ENCODE measurements around the gene ADCY9. TPM values are rescaled to one million over a fixed set of nuclear protein-coding genes. Genes with fewer than 3 reads are reported as not detected.
"Not testable (repeated sequence)": the region's sequence is repeated elsewhere in the genome, so short reads cannot be mapped to it uniquely, and the experiment has no call there.

ADCY9 gene
- total and polyA plus RNA-seq, 4 donors = 7.9 to 40.1 (median 24.7) TPM

DNA sequence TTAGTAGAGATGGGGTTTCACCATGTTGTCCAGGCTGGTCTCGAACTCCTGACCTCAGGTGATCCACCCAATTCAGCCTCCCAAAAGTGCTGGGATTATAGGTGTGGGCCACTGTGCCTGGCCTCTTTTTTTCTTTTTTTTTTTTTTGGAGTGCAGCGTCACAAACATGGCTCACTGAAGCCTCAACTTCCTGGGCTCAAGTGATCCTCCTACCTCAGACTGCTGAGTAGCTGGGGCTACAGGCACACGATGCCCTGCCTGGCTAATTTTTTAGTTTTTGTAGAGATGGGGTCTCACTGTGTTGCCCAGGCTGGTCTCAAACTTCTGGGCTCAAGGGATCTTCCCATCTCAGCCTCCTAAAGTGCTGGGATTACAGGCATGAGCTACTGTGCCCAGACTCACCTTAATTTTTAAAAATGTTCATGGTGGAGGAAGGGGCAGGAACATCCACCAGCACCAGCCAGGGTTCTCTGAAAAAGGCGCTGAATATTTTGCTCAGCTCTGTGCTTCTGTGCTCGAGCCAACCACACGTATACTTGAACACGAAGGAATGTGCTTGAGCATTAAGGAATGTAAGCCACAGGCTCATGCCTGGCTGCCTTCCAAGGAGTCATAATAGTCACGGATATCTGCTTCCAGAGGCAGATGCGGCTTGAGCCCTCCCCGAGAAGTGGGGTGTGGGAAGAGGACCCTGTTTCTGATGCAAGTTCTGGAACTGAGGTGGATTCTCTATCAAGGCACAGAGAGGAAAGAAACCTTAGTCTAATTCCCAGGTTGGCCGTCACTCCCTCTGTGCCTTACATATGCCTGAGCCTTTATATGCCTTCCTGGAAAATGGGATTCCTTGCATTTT, 170.3 kb downstream of the ADCY9 start:
- H3K36me3 ChIP-seq (ENCODE audit: control insufficient read depth in 1 of 2, insufficient read depth in 2 of 2, low read length in 1 of 2) = no peaks in the 10 kb centered on the region
- no peak for ATAC-seq (ENCODE audit: low FRiP score)
- whole genome bisulfite sequencing, 2 donors = 15 to 18% methylated on average over 11 of the region's 11 CpGs
- peak in 1 of 2 donors; percentile 79 for DNase-seq
- H3K9me3 ChIP-seq (ENCODE audit: control insufficient read depth, low read length) = no peaks in the 10 kb centered on the region
- intact Hi-C loops (cut with DNase I) = no loop called here
- H3K27me3 ChIP-seq (ENCODE audit: control insufficient read depth in 1 of 2, insufficient read depth in 2 of 2, low read length in 1 of 2) = no peaks in the 10 kb centered on the region
- no peak overlapping the region for H3K4me3 ChIP-seq (ENCODE audit: low read length in 2 of 2)
- H3K4me1 ChIP-seq (ENCODE audit: control insufficient read depth in 1 of 2, insufficient read depth in 2 of 2, low read length in 2 of 2) = peaks cover 0 to 2% of the 10 kb centered on the region in 2 donors
- H3K27ac ChIP-seq (ENCODE audit: low read depth in 1 of 2, low read length in 2 of 2) = peak overlapping the region; percentile 52 to 78

DNA sequence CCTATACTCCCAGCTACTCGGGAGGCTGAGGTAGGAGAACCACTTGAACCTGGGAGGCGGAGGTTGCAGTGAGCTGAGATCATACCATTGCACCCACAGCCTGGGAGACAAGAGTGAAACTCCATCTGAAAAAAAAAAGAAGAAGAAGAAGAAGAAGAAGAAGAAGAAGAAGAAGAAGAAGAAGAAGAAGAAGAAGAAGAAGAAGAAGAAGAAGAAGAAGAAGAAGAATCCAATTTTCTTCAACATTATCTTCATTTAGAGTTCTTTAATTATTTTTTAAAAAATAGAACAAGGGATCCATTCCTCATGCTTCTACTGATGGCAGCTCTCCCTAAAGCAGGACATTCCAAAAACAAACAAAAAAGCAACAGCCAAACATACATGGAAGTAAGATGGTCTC, 171.8 kb downstream of the ADCY9 start:
- H3K27ac ChIP-seq (ENCODE audit: low read depth in 1 of 2, low read length in 2 of 2); ATAC-seq (ENCODE audit: low FRiP score); DNase-seq; H3K4me1 ChIP-seq (ENCODE audit: control insufficient read depth in 1 of 2, insufficient read depth in 2 of 2, low read length in 2 of 2); H3K27me3 ChIP-seq (ENCODE audit: control insufficient read depth in 1 of 2, insufficient read depth in 2 of 2, low read length in 1 of 2); H3K9me3 ChIP-seq (ENCODE audit: control insufficient read depth, low read length); H3K4me3 ChIP-seq (ENCODE audit: low read length in 2 of 2); H3K36me3 ChIP-seq (ENCODE audit: control insufficient read depth in 1 of 2, insufficient read depth in 2 of 2, low read length in 1 of 2); intact Hi-C loops (cut with DNase I): not testable (repeated sequence)
- 99 to 100% methylated on average over 2 of the region's 2 CpGs for WGBS, 2 donors

DNA sequence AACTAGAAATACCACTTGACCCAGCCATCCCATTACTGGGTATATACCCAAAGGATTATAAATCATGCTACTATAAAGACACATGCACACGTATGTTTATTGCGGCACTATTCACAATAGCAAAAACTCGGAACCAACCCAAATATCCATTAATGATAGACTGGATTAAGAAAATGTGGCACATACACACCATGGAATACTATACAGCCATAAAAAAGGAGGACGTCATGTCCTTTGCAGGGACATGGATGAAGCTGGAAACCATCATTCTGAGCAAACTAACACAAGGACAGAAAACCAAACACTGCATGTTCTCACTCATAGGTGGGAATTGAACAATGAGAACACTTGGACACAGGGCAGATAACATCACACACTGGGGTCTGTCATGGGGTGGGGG, 174.1 kb downstream of the ADCY9 start:
- 86 to 92% methylated on average over 4 of the region's 4 CpGs for WGBS, 2 donors
- H3K4me1 ChIP-seq (ENCODE audit: control insufficient read depth in 1 of 2, insufficient read depth in 2 of 2, low read length in 2 of 2); DNase-seq; intact Hi-C loops (cut with DNase I); H3K27ac ChIP-seq (ENCODE audit: low read depth in 1 of 2, low read length in 2 of 2); ATAC-seq (ENCODE audit: low FRiP score); H3K9me3 ChIP-seq (ENCODE audit: control insufficient read depth, low read length); H3K36me3 ChIP-seq (ENCODE audit: control insufficient read depth in 1 of 2, insufficient read depth in 2 of 2, low read length in 1 of 2); H3K4me3 ChIP-seq (ENCODE audit: low read length in 2 of 2); H3K27me3 ChIP-seq (ENCODE audit: control insufficient read depth in 1 of 2, insufficient read depth in 2 of 2, low read length in 1 of 2): not testable (repeated sequence)

DNA sequence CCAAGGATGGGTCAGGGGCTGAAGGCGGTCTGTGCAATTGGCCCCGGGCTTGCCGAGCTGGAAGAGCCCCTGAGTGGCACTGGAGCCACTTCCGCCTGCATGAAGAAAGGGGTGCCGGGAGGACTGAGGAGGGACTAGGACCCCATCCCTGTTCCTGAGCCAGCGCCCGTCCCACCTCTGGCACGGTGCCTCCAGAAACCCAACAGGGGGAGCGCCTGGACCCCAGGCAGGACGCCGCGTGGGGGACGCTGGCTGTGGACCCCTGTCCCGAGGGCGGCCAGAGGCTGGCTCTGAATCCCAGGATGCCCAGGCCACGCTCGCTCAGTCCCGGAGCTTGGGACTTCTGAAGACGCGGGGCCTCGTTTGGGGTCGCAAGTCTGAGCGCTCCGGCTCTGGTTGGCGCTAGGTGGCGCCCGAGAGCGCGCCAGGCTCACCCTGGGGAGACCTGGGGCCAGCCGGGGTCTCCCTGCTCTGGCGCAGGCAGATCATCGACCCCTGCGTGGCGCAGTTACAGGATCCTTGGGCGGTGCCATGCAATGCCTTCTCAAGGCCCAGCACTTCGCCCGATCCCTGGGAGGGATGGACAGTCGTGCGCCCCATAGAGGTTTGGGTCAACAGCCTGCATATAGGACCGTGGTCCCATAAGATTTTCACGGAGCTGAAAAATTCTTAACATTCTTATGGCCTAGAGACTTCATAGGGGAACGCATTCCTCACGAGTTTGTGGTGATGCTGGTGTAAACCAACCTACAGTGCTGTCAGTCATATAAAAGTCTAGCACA, 177.2 kb downstream of the ADCY9 start:
- 3% methylated on average over 42 to 43 of the region's 43 CpGs for WGBS, 2 donors
- DNase-seq = peak; percentile 74 to 89
- peak overlapping the region; percentile 19 to 42 for H3K4me3 ChIP-seq (ENCODE audit: low read length in 2 of 2)
- ATAC-seq (ENCODE audit: low FRiP score) = peak; percentile 89
- no peaks in the 10 kb centered on the region for H3K4me1 ChIP-seq (ENCODE audit: control insufficient read depth in 1 of 2, insufficient read depth in 2 of 2, low read length in 2 of 2)
- no peaks in the 10 kb centered on the region for H3K27me3 ChIP-seq (ENCODE audit: control insufficient read depth in 1 of 2, insufficient read depth in 2 of 2, low read length in 1 of 2)
- H3K9me3 ChIP-seq (ENCODE audit: control insufficient read depth, low read length) = no peaks in the 10 kb centered on the region
- intact Hi-C loops (cut with DNase I) = no loop called here
- no peaks in the 10 kb centered on the region for H3K36me3 ChIP-seq (ENCODE audit: control insufficient read depth in 1 of 2, insufficient read depth in 2 of 2, low read length in 1 of 2)
- peak overlapping the region in 1 of 2 donors; percentile 3 for H3K27ac ChIP-seq (ENCODE audit: low read depth in 1 of 2, low read length in 2 of 2)

DNA sequence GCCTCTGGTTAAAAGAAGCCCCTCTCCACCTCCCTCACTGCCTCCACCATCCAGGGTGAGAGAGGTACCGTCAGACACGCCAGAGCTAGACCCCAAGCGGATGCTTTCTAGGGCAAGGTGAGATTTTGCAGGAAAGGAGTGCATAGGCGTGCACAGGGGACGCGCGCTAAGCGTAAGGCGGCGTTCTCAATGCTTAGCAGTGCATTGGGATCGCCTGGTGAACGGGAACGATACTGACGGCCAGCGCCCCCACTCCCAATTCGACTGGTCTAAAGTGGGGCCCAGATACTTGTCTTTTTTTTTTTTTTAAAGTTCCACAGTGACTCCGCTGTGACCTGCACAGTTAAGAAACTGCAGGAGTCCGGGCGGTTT, 177.8 kb downstream of the ADCY9 start:
- Histone ChIP-seq H3K4me3 (ENCODE audit: low read length in 2 of 2) (peak overlapping the region in 1 of 2 donors; percentile 42), H3K27ac (ENCODE audit: low read depth in 1 of 2, low read length in 2 of 2) (no peak overlapping the region), H3K27me3 (ENCODE audit: control insufficient read depth in 1 of 2, insufficient read depth in 2 of 2, low read length in 1 of 2) (no peaks in the 10 kb centered on the region), H3K9me3 (ENCODE audit: control insufficient read depth, low read length) (no peaks in the 10 kb centered on the region), H3K36me3 (ENCODE audit: control insufficient read depth in 1 of 2, insufficient read depth in 2 of 2, low read length in 1 of 2) (no peaks in the 10 kb centered on the region), H3K4me1 (ENCODE audit: control insufficient read depth in 1 of 2, insufficient read depth in 2 of 2, low read length in 2 of 2) (no peaks in the 10 kb centered on the region)
- WGBS, 2 donors = 44 to 49% methylated on average over 19 of the region's 19 CpGs
- intact Hi-C loops (cut with DNase I) = no loop called here
- DNase-seq = peak in 1 of 2 donors; percentile 71
- peak; percentile 35 for ATAC-seq (ENCODE audit: low FRiP score)

DNA sequence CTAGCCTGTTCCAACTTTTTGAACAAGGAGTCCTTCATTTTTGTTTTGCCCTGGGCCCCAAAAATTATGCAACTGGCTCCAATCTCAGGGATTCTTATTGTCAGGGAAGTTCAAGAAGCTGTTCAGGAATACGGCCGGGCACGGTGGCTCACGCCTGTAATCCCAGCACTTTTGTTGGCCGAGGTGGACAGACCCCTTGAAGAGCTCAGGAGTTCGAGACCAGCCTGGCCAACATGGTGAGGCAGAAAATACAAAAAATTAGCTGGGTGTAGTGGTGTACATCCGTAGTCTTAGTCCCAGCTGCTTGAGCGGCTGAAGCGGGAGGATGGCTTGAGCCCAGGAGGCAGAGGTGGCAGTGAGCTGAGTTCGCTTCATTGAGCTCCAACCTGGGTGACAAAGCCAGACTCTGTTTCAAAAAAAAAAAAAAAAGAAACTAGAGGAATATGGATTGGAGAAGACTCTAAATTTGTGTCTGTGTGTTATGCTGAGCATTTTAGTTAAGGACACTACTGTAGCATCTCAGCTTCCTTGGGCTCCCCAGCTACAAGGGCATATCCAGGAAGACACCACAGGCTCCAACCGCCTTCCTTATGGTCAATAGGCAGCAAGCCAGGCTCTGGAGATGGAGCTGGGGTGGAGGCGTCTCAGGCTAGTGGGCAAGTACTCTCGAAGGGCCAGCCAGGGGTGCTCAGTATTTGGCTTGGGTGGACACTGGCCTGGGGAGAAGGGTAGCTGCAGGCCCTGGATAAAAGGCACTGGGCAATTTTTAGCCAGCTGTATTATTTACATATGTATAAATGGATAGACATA, 179.0 kb downstream of the ADCY9 start:
- H3K27me3 ChIP-seq (ENCODE audit: control insufficient read depth in 1 of 2, insufficient read depth in 2 of 2, low read length in 1 of 2) = no peaks in the 10 kb centered on the region
- no peak overlapping the region for H3K27ac ChIP-seq (ENCODE audit: low read depth in 1 of 2, low read length in 2 of 2)
- DNase-seq (peak in 1 of 2 donors; percentile 43), ATAC-seq (ENCODE audit: low FRiP score) (no peak)
- H3K4me1 ChIP-seq (ENCODE audit: control insufficient read depth in 1 of 2, insufficient read depth in 2 of 2, low read length in 2 of 2) = no peaks in the 10 kb centered on the region
- no peak overlapping the region for H3K4me3 ChIP-seq (ENCODE audit: low read length in 2 of 2)
- WGBS, 2 donors = 91 to 93% methylated on average over 13 of the region's 13 CpGs
- intact Hi-C loops (cut with DNase I) = no loop called here
- no peaks in the 10 kb centered on the region for H3K36me3 ChIP-seq (ENCODE audit: control insufficient read depth in 1 of 2, insufficient read depth in 2 of 2, low read length in 1 of 2)
- H3K9me3 ChIP-seq (ENCODE audit: control insufficient read depth, low read length) = no peaks in the 10 kb centered on the region

DNA sequence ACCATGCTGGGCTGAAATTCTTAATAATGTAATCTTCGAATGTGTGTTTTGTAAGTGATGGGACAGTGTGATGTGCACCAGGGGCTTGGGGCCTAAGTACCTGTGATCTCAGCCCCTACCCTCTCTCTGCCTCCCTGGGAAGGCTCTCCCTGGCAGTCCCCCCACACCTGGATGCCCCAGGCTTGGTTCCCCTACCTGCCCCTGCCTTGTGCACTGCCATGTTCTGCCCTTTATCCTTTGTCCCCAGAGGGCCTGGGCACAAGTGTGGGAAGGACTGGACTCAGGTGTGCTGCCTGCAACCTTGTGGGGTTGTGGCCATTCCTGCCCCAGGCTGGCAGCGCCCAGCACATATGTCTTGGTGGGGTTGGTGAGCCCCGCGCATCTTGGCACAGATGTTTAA, 180.3 kb downstream of the ADCY9 start:
- DNase-seq = peak in 1 of 2 donors; percentile 35
- ATAC-seq (ENCODE audit: low FRiP score) = no peak
- H3K4me1 ChIP-seq (ENCODE audit: control insufficient read depth in 1 of 2, insufficient read depth in 2 of 2, low read length in 2 of 2) = no peaks in the 10 kb centered on the region
- no peak overlapping the region for H3K4me3 ChIP-seq (ENCODE audit: low read length in 2 of 2)
- no peaks in the 10 kb centered on the region for H3K36me3 ChIP-seq (ENCODE audit: control insufficient read depth in 1 of 2, insufficient read depth in 2 of 2, low read length in 1 of 2)
- 90 to 93% methylated on average over 4 of the region's 4 CpGs for WGBS, 2 donors
- no peaks in the 10 kb centered on the region for H3K27me3 ChIP-seq (ENCODE audit: control insufficient read depth in 1 of 2, insufficient read depth in 2 of 2, low read length in 1 of 2)
- no peaks in the 10 kb centered on the region for H3K9me3 ChIP-seq (ENCODE audit: control insufficient read depth, low read length)
- no peak overlapping the region for H3K27ac ChIP-seq (ENCODE audit: low read depth in 1 of 2, low read length in 2 of 2)
- intact Hi-C loops (cut with DNase I) = no loop called here

DNA sequence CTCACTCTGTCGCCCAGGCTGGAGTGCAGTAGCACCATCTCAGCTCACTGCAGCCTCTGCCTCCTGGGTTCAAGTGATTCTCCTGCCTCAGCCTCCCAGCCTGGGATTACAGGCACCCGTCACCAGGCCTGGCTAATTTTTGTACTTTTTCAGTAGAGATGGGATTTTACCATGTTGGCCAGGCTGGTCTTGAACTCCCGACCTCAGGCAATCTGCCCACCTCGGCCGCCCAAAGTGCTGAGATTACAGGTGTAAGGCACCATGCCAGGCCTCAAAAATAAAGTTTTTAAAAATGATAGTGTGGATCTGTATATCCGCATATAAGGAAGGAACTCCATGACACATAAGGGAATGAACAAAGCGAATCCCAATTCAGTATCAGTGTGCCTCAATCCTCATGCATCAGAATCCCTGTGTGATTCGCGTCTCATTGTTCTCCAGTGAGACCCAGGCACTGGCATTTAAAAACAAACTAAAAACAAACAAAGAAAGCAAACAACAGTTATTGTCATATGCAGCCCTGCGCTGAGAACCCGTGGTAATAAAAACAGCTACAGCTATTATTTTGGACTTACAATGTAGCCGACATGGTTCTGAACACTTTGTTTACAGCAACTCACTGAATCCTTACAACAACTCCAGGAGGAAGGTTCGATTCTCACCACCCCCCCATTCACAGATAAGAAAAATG, 181.6 kb downstream of the ADCY9 start:
- ATAC-seq (ENCODE audit: low FRiP score) (no peak), DNase-seq (peak in 1 of 2 donors; percentile 23)
- intact Hi-C loops (cut with DNase I) = no loop called here
- 86% methylated on average over 13 of the region's 13 CpGs for WGBS, 2 donors
- H3K9me3 ChIP-seq (ENCODE audit: control insufficient read depth, low read length) = no peaks in the 10 kb centered on the region
- H3K27me3 ChIP-seq (ENCODE audit: control insufficient read depth in 1 of 2, insufficient read depth in 2 of 2, low read length in 1 of 2) = no peaks in the 10 kb centered on the region
- no peak overlapping the region for H3K4me3 ChIP-seq (ENCODE audit: low read length in 2 of 2)
- H3K27ac ChIP-seq (ENCODE audit: low read depth in 1 of 2, low read length in 2 of 2) = no peak overlapping the region
- H3K4me1 ChIP-seq (ENCODE audit: control insufficient read depth in 1 of 2, insufficient read depth in 2 of 2, low read length in 2 of 2) = no peaks in the 10 kb centered on the region
- no peaks in the 10 kb centered on the region for H3K36me3 ChIP-seq (ENCODE audit: control insufficient read depth in 1 of 2, insufficient read depth in 2 of 2, low read length in 1 of 2)
